ENCODE measurements around the gene DOCK4.

The DOCK4 gene

GRCh38 chr7:112001091-112001826 is 204.9 kb downstream of the DOCK4 start:
- H3K27ac ChIP-seq = no peak overlapping the region
- DNase-seq = no peak
- no peak for TF ChIP-seq CTCF (IDR thresholded peaks at IDR 0.05)
- no peak overlapping the region for H3K4me3 ChIP-seq
- H3K4me1 ChIP-seq = no peaks in the 10 kb centered on the region
- intact Hi-C loops (cut with DNase I; ENCODE audit: low total_unique reads) = no loop called here
- no peaks in the 10 kb centered on the region for H3K36me3 ChIP-seq
- no peaks in the 10 kb centered on the region for H3K9me3 ChIP-seq
- H3K27me3 ChIP-seq = no peaks in the 10 kb centered on the region

- H3K27ac ChIP-seq = no peak overlapping the region
- no peak overlapping the region for H3K4me3 ChIP-seq
- H3K36me3 ChIP-seq = no peaks in the 10 kb centered on the region
- no peaks in the 10 kb centered on the region for H3K27me3 ChIP-seq
- no peak for TF ChIP-seq CTCF (IDR thresholded peaks at IDR 0.05)
- no peaks in the 10 kb centered on the region for H3K4me1 ChIP-seq
- no peak for DNase-seq
- intact Hi-C loops (cut with DNase I; ENCODE audit: low total_unique reads) = no loop called here
- H3K9me3 ChIP-seq = no peaks in the 10 kb centered on the region
These were observed 207.9 kb downstream of the DOCK4 start for GRCh38 chr7:111998326-111998725.

- H3K27ac ChIP-seq = no peak overlapping the region
- intact Hi-C loops (cut with DNase I; ENCODE audit: low total_unique reads) = no loop called here
- no peak for DNase-seq
These were observed 208.7 kb downstream of the DOCK4 start for GRCh38 chr7:111997546-111997945.

GRCh38 chr7:111992601-111993000 is 213.6 kb downstream of the DOCK4 start:
- intact Hi-C loops (cut with DNase I; ENCODE audit: low total_unique reads) = no loop called here
- H3K4me1 ChIP-seq = no peaks in the 10 kb centered on the region
- H3K27ac ChIP-seq = no peak overlapping the region
- H3K36me3 ChIP-seq = no peaks in the 10 kb centered on the region
- no peaks in the 10 kb centered on the region for H3K27me3 ChIP-seq
- TF ChIP-seq CTCF (IDR thresholded peaks at IDR 0.05) = no peak
- H3K9me3 ChIP-seq = no peaks in the 10 kb centered on the region
- H3K4me3 ChIP-seq = no peak overlapping the region
- DNase-seq = no peak

More at GRCh38 chr7:111997546-111997945, 208.7 kb downstream of the DOCK4 start:
- H3K4me3 ChIP-seq = no peak overlapping the region
- no peaks in the 10 kb centered on the region for H3K9me3 ChIP-seq
- H3K4me1 ChIP-seq = no peaks in the 10 kb centered on the region
- no peaks in the 10 kb centered on the region for H3K36me3 ChIP-seq
- no peak for TF ChIP-seq CTCF (IDR thresholded peaks at IDR 0.05)
- no peaks in the 10 kb centered on the region for H3K27me3 ChIP-seq

- H3K27me3 ChIP-seq = no peaks in the 10 kb centered on the region
- H3K4me1 ChIP-seq = no peaks in the 10 kb centered on the region
- intact Hi-C loops (cut with DNase I; ENCODE audit: low total_unique reads) = no loop called here
- no peak overlapping the region for H3K27ac ChIP-seq
- no peak overlapping the region for H3K4me3 ChIP-seq
- no peak for DNase-seq
- no peaks in the 10 kb centered on the region for H3K36me3 ChIP-seq
- no peaks in the 10 kb centered on the region for H3K9me3 ChIP-seq
- TF ChIP-seq CTCF (IDR thresholded peaks at IDR 0.05) = no peak
These were observed 215.6 kb downstream of the DOCK4 start for GRCh38 chr7:111990643-111991042.
